Panc1 (cell line): ENCODE results near the gene PNPO. TPM values are rescaled to one million over a fixed set of nuclear protein-coding genes. Genes with fewer than 3 reads are reported as not detected.

ENCODE experiments used
- ATAC-seq: fragments of 200-7000 bp; cut with Tn5 transposase; 2 replicates; pipeline ENCODE4 v1.9.1; 2020; ENCODE audit warnings: mild to moderate bottlenecking, moderate library complexity
- BruUV-seq: library from RNA; stranded (reverse); fragments of 400-500 nt; replicated peaks from 2 replicates; lab custom pipeline; 2021; lab: Mats Ljungman, UMichigan
- CTCF ChIA-PET: fragments of 300-600 bp; sonication (Branson Sonifier 250); formaldehyde crosslinking; loops from one replicate; lab custom pipeline; 2022; ENCODE audit warnings: antibody characterized with exemption; lab: Charles Lee
- POLR2A ChIA-PET: fragments of 300-600 bp; sonication (Branson Sonifier 250); formaldehyde crosslinking; loops from one replicate; lab custom pipeline; 2022; ENCODE audit warnings: antibody characterized with exemption; lab: Charles Lee
- DNase-seq: peaks from one replicate; pipeline ENCODE4 v3.0.0-alpha.2; 2010; ENCODE audit warnings: low read depth, low spot score
- H3K27ac ChIP-seq: 2 replicates; pipeline ENCODE4 v1.5.1; 2011; ENCODE audit warnings: mild to moderate bottlenecking, low read length, inconsistent platforms
- H3K27me3 ChIP-seq: fragments of 200-500 bp; sonication (Bioruptor generic); 2 replicates; pipeline ENCODE4 v1.6.0; 2014; ENCODE audit warnings: low read length, inconsistent platforms; ENCODE audit not compliant: control insufficient read depth, insufficient read depth
- H3K36me3 ChIP-seq: fragments of 200-500 bp; sonication (Bioruptor generic); 2 replicates; pipeline ENCODE4 v1.5.1; 2014; ENCODE audit warnings: inconsistent platforms, mild to moderate bottlenecking, low read length, moderate library complexity; ENCODE audit not compliant: control insufficient read depth, insufficient read depth
- H3K4me1 ChIP-seq: 2 replicates; pipeline ENCODE4 v1.5.1; 2011; ENCODE audit warnings: inconsistent platforms, mild to moderate bottlenecking, low read length, moderate library complexity; ENCODE audit not compliant: control insufficient read depth, insufficient read depth
- H3K4me3 ChIP-seq, 2 experiments: 2 replicates each; pipeline ENCODE4 v1.5.1; 2011 to 2012; ENCODE audit warnings: low read depth in 2 of 2, low read length in 2 of 2, mild to moderate bottlenecking in 2 of 2, inconsistent platforms in 1 of 2, moderate library complexity in 1 of 2
- H3K9me3 ChIP-seq: fragments of 200-500 bp; sonication (Bioruptor generic); 2 replicates; pipeline ENCODE4 v1.5.1; 2014; ENCODE audit warnings: low read depth, mild to moderate bottlenecking, inconsistent platforms, low read length, moderate library complexity; ENCODE audit not compliant: control insufficient read depth, insufficient read depth
- POLR2AphosphoS5 ChIP-seq: IDR thresholded peaks from 2 replicates; pipeline ENCODE4 v1.6.1; 2012; ENCODE audit warnings: mild to moderate bottlenecking, low read depth, low read length, moderate library complexity
- SIN3A ChIP-seq: IDR thresholded peaks from 2 replicates; pipeline ENCODE4 v1.6.1; 2012; ENCODE audit warnings: low read depth, mild to moderate bottlenecking, low read length, moderate library complexity, borderline replicate concordance; ENCODE audit not compliant: insufficient read depth
- TCF7L2 ChIP-seq: IDR thresholded peaks from 2 replicates; pipeline ENCODE4 v1.6.1; 2011; ENCODE audit warnings: mild to moderate bottlenecking, low read depth, low read length, inconsistent platforms
- in situ Hi-C: cut with HindIII; loops from 2 replicates; pipeline ENCODE4 v1.10.0; 2016; ENCODE audit warnings: low sequenced_read_pairs, low pct_unique_long_range_greater_than_20kb
- intact Hi-C: fragments of 100-400 bp; cut with micrococcal nuclease; formaldehyde crosslinking; loops from one replicate; pipeline ENCODE4 v1.10.0; 2022; ENCODE audit not compliant: unreplicated experiment
- total RNA-seq: library from RNA; stranded (reverse); gene quantifications from one replicate; pipeline ENCODE4 v1.2.1, GENCODE V29; 2021; ENCODE audit not compliant: unreplicated experiment
- TF ChIP-seq, protein P1 (sequence below), 2 experiments: IDR thresholded peaks; 2 replicates each; pipeline ENCODE4 v1.6.1; 2011 to 2012; ENCODE audit warnings: low read depth in 2 of 2, control low read depth in 1 of 2, low read length in 1 of 2, mild to moderate bottlenecking in 1 of 2, moderate library complexity in 1 of 2; ENCODE audit not compliant: insufficient read depth in 1 of 2
- TF ChIP-seq, protein P2 (sequence below): fragments of 450-650 bp; IDR thresholded peaks from 2 replicates; pipeline ENCODE4 v1.5.1; 2017; ENCODE audit warnings: mild to moderate bottlenecking

The PNPO gene
- total RNA-seq, 1 experiment from 2014 or later, result 20.1 TPM

DNA sequence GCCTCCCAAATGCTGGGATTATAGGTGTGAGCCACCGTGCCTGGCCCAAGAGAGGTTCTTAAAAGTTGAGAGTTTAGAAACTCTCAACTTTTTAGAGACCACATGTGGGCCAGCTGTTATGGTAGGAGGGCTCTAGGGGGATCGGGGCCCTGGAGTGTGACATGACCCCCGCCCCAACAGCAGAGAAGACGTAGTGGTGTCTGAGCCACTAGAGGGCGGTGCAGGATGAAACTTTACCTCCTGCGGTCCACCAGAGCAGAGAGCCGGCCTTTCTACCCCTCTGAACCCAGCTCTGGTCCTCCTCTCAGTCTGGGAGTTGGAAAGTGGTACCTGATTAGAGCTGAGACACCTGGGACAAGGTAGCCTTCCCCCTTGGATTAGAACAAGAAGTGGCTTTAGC is 37.0 kb downstream of the PNPO start:
- ChIA-PET POLR2A (no interaction called here), CTCF (interaction anchor here (0.6 to 2.3 kb wide), 4 partner anchors 37 to 115 kb away, joined by 3 to 21 read pairs (median 7); partner anchors contain the start of gene PNPO)
- Histone ChIP-seq H3K4me1 (no peaks in the 10 kb centered on the region), H3K27me3 (no peaks in the 10 kb centered on the region), H3K4me3 (no peak overlapping the region), H3K9me3 (no peaks in the 10 kb centered on the region), H3K36me3 (peaks cover 4% of the 10 kb centered on the region; the same call in 1 of the 2 replicates), H3K27ac (no peak overlapping the region)
- TF ChIP-seq, protein P1, sequence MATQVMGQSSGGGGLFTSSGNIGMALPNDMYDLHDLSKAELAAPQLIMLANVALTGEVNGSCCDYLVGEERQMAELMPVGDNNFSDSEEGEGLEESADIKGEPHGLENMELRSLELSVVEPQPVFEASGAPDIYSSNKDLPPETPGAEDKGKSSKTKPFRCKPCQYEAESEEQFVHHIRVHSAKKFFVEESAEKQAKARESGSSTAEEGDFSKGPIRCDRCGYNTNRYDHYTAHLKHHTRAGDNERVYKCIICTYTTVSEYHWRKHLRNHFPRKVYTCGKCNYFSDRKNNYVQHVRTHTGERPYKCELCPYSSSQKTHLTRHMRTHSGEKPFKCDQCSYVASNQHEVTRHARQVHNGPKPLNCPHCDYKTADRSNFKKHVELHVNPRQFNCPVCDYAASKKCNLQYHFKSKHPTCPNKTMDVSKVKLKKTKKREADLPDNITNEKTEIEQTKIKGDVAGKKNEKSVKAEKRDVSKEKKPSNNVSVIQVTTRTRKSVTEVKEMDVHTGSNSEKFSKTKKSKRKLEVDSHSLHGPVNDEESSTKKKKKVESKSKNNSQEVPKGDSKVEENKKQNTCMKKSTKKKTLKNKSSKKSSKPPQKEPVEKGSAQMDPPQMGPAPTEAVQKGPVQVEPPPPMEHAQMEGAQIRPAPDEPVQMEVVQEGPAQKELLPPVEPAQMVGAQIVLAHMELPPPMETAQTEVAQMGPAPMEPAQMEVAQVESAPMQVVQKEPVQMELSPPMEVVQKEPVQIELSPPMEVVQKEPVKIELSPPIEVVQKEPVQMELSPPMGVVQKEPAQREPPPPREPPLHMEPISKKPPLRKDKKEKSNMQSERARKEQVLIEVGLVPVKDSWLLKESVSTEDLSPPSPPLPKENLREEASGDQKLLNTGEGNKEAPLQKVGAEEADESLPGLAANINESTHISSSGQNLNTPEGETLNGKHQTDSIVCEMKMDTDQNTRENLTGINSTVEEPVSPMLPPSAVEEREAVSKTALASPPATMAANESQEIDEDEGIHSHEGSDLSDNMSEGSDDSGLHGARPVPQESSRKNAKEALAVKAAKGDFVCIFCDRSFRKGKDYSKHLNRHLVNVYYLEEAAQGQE (IDR thresholded peaks at IDR 0.05; ENCODE audit: insufficient read depth in 1 of 2, low read depth in 2 of 2, low read length in 1 of 2), result no peak
- no peak for TF ChIP-seq TCF7L2
- TF ChIP-seq POLR2AphosphoS5, result no peak
- in situ Hi-C loops, result no loop called here
- DNase-seq (no peak), ATAC-seq (peak; percentile 85)
- BruUV-seq, result no TSS peak
- intact Hi-C loops, result loop anchor here (1.0 kb wide), 1 partner anchor 40 kb away; no protein-coding TSS in a partner anchor

DNA sequence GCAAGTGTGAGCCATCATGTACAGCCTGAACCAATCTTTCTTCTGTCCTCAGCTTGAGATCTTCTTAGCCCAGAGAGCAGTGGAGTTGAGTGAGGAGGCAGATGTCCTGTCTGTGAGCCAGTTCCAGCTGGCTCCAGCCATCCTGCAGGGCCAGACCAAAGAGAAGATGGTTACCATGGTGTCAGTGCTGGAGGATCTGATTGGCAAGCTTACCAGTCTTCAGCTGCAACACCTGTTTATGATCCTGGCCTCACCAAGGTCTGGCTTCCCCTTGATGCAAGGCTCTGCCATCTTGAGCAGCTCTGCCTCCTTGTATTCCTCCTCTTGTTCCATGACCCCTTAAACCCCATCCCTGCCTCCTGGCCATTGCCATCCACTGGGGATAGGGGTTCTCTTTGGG is 39.2 kb downstream of the PNPO start:
- DNase-seq (no peak), ATAC-seq (no peak)
- BruUV-seq, result no TSS peak
- TF ChIP-seq POLR2AphosphoS5 (no peak), SIN3A (no peak), TCF7L2 (no peak)
- TF ChIP-seq, protein P2, sequence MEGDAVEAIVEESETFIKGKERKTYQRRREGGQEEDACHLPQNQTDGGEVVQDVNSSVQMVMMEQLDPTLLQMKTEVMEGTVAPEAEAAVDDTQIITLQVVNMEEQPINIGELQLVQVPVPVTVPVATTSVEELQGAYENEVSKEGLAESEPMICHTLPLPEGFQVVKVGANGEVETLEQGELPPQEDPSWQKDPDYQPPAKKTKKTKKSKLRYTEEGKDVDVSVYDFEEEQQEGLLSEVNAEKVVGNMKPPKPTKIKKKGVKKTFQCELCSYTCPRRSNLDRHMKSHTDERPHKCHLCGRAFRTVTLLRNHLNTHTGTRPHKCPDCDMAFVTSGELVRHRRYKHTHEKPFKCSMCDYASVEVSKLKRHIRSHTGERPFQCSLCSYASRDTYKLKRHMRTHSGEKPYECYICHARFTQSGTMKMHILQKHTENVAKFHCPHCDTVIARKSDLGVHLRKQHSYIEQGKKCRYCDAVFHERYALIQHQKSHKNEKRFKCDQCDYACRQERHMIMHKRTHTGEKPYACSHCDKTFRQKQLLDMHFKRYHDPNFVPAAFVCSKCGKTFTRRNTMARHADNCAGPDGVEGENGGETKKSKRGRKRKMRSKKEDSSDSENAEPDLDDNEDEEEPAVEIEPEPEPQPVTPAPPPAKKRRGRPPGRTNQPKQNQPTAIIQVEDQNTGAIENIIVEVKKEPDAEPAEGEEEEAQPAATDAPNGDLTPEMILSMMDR, result no peak
- TF ChIP-seq, protein P1 (IDR thresholded peaks at IDR 0.05; ENCODE audit: insufficient read depth in 1 of 2, low read depth in 2 of 2, low read length in 1 of 2), result no peak
- Histone ChIP-seq H3K4me3 (no peak overlapping the region), H3K27me3 (no peaks in the 10 kb centered on the region), H3K27ac (no peak overlapping the region), H3K4me1 (no peaks in the 10 kb centered on the region), H3K36me3 (peaks cover 4% of the 10 kb centered on the region; the same call in 1 of the 2 replicates), H3K9me3 (no peaks in the 10 kb centered on the region)
- POLR2A ChIA-PET, result interaction anchor here (0.7 kb wide), 1 partner anchor 21 kb away, joined by 3 read pairs; no protein-coding TSS in a partner anchor
- CTCF ChIA-PET, result no interaction called here
- intact Hi-C loops (no loop called here), in situ Hi-C loops (no loop called here)
